ENCODE results near the gene KIAA0408.

KIAA0408 gene

DNA sequence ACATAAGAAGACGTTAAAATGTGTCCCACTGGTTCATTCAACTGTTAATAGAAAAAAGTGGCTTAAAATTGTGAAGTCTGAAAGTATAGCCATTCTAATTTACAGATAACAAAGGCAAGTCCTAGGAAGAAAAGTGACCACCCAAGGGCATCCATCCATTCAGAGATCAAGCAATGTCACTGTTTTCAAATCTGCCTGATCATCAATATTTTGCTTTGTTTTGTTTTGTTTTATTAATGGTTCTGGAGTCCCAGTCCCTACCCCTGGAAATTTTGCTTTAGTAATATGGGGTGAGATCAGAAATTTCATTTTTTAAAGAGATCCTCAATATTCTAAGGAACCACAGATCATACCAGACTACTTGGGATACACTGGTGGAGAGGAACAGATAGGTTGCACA lies 17.3 kb downstream of the KIAA0408 start:
- no peaks in the 10 kb centered on the region for H3K9me3 ChIP-seq (replicated peaks; ENCODE audit: insufficient read depth, low read length)
- TF ChIP-seq EZH2phosphoT487 (IDR thresholded peaks at IDR 0.05; ENCODE audit: low read length) (no peak), EZH2 (optimal IDR thresholded peaks at IDR 0.05; ENCODE audit: low read depth, low read length) (no peak)
- TF ChIP-seq, protein P1, sequence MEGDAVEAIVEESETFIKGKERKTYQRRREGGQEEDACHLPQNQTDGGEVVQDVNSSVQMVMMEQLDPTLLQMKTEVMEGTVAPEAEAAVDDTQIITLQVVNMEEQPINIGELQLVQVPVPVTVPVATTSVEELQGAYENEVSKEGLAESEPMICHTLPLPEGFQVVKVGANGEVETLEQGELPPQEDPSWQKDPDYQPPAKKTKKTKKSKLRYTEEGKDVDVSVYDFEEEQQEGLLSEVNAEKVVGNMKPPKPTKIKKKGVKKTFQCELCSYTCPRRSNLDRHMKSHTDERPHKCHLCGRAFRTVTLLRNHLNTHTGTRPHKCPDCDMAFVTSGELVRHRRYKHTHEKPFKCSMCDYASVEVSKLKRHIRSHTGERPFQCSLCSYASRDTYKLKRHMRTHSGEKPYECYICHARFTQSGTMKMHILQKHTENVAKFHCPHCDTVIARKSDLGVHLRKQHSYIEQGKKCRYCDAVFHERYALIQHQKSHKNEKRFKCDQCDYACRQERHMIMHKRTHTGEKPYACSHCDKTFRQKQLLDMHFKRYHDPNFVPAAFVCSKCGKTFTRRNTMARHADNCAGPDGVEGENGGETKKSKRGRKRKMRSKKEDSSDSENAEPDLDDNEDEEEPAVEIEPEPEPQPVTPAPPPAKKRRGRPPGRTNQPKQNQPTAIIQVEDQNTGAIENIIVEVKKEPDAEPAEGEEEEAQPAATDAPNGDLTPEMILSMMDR (IDR thresholded peaks at IDR 0.05; ENCODE audit: low read length), result no peak
- H3K4me2 ChIP-seq (ENCODE audit: low read depth, low read length), result no peak overlapping the region
- H3K36me3 ChIP-seq (replicated peaks; ENCODE audit: insufficient read depth, low read length), result no peaks in the 10 kb centered on the region
- no peaks in the 10 kb centered on the region for H4K20me1 ChIP-seq (ENCODE audit: insufficient read depth, low read length)
- H3K27me3 ChIP-seq (replicated peaks; ENCODE audit: insufficient read depth, low read length), result no peaks in the 10 kb centered on the region
- no peaks in the 10 kb centered on the region for H3F3A ChIP-seq (ENCODE audit: insufficient read depth, low read length)
- H3K9ac ChIP-seq (ENCODE audit: low read length), result no peak overlapping the region
- no peaks in the 10 kb centered on the region for H3K79me2 ChIP-seq (ENCODE audit: low read length)
- no peak overlapping the region for H3K27ac ChIP-seq (ENCODE audit: low read length)
- no peaks in the 10 kb centered on the region for H3K4me1 ChIP-seq (ENCODE audit: low read length)
- no peak for DNase-seq
- no peak overlapping the region for H3K4me3 ChIP-seq (ENCODE audit: low read length)
- no peak overlapping the region for H2AFZ ChIP-seq (ENCODE audit: low read length)
- no peaks in the 10 kb centered on the region for H3K9me2 ChIP-seq (replicated peaks; ENCODE audit: insufficient read depth, low read length)

DNA sequence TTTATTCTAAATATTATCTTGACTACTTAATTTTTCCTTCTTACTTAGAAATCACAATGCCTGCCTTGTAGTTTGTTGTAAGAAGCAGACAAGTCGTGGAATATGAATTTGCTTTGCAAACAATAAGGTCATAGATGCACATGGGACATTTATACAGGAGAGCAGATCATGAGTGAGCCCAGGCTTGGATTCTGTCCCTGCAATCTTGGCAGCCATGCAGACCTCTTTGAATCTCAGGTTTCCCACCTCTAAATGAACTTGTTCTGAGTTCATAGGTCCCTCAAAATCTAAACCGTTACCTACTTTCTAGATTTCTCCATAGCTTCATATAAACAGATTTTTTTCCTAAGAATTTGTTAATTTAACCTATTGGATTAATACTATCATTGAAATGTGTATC lies 19.5 kb downstream of the KIAA0408 start:
- TF ChIP-seq EZH2phosphoT487 (IDR thresholded peaks at IDR 0.05; ENCODE audit: low read length) (no peak), EZH2 (optimal IDR thresholded peaks at IDR 0.05; ENCODE audit: low read depth, low read length) (no peak)
- TF ChIP-seq, protein P1 (IDR thresholded peaks at IDR 0.05; ENCODE audit: low read length), result no peak
- Histone ChIP-seq H3K36me3 (replicated peaks; ENCODE audit: insufficient read depth, low read length) (no peaks in the 10 kb centered on the region), H4K20me1 (ENCODE audit: insufficient read depth, low read length) (no peaks in the 10 kb centered on the region), H3K27me3 (replicated peaks; ENCODE audit: insufficient read depth, low read length) (no peaks in the 10 kb centered on the region), H3K9ac (ENCODE audit: low read length) (no peak overlapping the region), H3K79me2 (ENCODE audit: low read length) (no peaks in the 10 kb centered on the region), H3K27ac (ENCODE audit: low read length) (no peak overlapping the region), H3K4me1 (ENCODE audit: low read length) (no peaks in the 10 kb centered on the region), H3K9me2 (replicated peaks; ENCODE audit: insufficient read depth, low read length) (no peaks in the 10 kb centered on the region), H3K4me3 (ENCODE audit: low read length) (no peak overlapping the region), H2AFZ (ENCODE audit: low read length) (no peak overlapping the region), H3F3A (ENCODE audit: insufficient read depth, low read length) (no peaks in the 10 kb centered on the region), H3K4me2 (ENCODE audit: low read depth, low read length) (no peak overlapping the region), H3K9me3 (replicated peaks; ENCODE audit: insufficient read depth, low read length) (no peaks in the 10 kb centered on the region)
- no peak for DNase-seq

DNA sequence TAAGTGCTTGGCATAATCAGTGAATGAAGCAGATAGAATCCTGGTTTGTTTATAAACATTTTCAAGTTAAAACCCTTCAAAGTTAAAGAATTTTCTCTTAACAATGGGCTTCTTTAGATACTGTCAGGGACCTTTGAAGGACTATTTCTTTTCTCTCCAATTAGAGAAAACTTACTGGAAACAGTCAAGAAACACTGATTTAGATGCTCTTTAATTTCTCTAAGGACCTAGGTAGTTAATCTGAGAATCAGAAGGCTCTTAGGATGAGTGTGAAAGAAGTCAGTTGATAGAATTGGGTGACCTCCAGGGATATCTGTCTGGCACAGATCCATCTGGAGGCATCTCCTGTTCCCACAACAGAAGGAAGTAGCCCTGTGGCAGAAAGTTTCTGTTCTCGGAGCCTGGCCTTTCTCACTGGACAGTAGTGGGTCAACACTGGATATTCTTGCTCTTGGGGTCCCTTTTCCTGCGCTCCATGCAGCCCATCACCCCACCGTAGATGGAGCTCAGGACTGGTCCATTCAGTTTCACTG lies 22.5 kb downstream of the KIAA0408 start:
- H3K27me3 ChIP-seq (replicated peaks; ENCODE audit: insufficient read depth, low read length), result no peaks in the 10 kb centered on the region
- no peak for TF ChIP-seq EZH2phosphoT487 (IDR thresholded peaks at IDR 0.05; ENCODE audit: low read length)
- DNase-seq, result no peak
- H3K9ac ChIP-seq (ENCODE audit: low read length), result no peak overlapping the region
- H2AFZ ChIP-seq (ENCODE audit: low read length), result no peak overlapping the region
- no peaks in the 10 kb centered on the region for H3F3A ChIP-seq (ENCODE audit: insufficient read depth, low read length)
- no peak overlapping the region for H3K4me3 ChIP-seq (ENCODE audit: low read length)
- no peaks in the 10 kb centered on the region for H3K9me3 ChIP-seq (replicated peaks; ENCODE audit: insufficient read depth, low read length)
- H3K4me1 ChIP-seq (ENCODE audit: low read length), result no peaks in the 10 kb centered on the region
- H3K4me2 ChIP-seq (ENCODE audit: low read depth, low read length), result no peak overlapping the region
- no peaks in the 10 kb centered on the region for H3K9me2 ChIP-seq (replicated peaks; ENCODE audit: insufficient read depth, low read length)
- no peak overlapping the region for H3K27ac ChIP-seq (ENCODE audit: low read length)
- H4K20me1 ChIP-seq (ENCODE audit: insufficient read depth, low read length), result no peaks in the 10 kb centered on the region
- H3K79me2 ChIP-seq (ENCODE audit: low read length), result no peaks in the 10 kb centered on the region
- H3K36me3 ChIP-seq (replicated peaks; ENCODE audit: insufficient read depth, low read length), result no peaks in the 10 kb centered on the region

DNA sequence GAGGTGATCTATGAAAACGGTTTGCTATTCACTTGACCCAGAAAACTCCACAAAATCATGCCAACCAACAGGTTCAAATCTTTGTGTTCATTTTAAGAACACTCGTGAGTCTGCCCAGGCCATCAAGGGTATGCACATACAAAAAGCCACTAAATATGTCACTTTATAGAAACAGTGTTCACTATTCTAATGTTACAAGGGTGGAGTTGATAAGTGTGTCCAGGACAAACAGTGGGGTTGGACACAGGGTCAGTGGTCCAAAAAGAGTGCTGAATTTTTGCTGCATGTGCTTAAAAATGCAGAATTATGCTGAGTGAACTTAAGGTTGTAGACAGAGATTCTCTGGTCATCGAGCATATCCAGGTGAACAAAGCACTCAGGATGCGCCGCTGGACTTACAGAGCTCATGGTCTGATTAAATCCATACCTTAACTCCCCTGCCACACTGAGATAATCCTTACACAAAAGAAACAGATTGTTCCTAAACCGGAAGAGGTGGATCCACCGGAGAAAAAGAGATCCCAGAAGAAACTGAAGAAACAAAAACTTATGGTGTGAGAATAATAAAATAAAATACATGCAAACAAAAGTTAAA lies 23.5 kb downstream of the KIAA0408 start:
- no peaks in the 10 kb centered on the region for H3K9me3 ChIP-seq (replicated peaks; ENCODE audit: insufficient read depth, low read length)
- no peak overlapping the region for H3K4me2 ChIP-seq (ENCODE audit: low read depth, low read length)
- H3K9ac ChIP-seq (ENCODE audit: low read length), result no peak overlapping the region
- H4K20me1 ChIP-seq (ENCODE audit: insufficient read depth, low read length), result no peaks in the 10 kb centered on the region
- no peaks in the 10 kb centered on the region for H3K79me2 ChIP-seq (ENCODE audit: low read length)
- H3F3A ChIP-seq (ENCODE audit: insufficient read depth, low read length), result no peaks in the 10 kb centered on the region
- no peaks in the 10 kb centered on the region for H3K9me2 ChIP-seq (replicated peaks; ENCODE audit: insufficient read depth, low read length)
- no peak overlapping the region for H2AFZ ChIP-seq (ENCODE audit: low read length)
- no peaks in the 10 kb centered on the region for H3K36me3 ChIP-seq (replicated peaks; ENCODE audit: insufficient read depth, low read length)
- no peaks in the 10 kb centered on the region for H3K27me3 ChIP-seq (replicated peaks; ENCODE audit: insufficient read depth, low read length)
- H3K4me1 ChIP-seq (ENCODE audit: low read length), result no peaks in the 10 kb centered on the region
- DNase-seq, result no peak
- no peak overlapping the region for H3K27ac ChIP-seq (ENCODE audit: low read length)
- TF ChIP-seq, protein P1 (IDR thresholded peaks at IDR 0.05; ENCODE audit: low read length), result no peak
- TF ChIP-seq EZH2phosphoT487 (IDR thresholded peaks at IDR 0.05; ENCODE audit: low read length) (no peak), EZH2 (optimal IDR thresholded peaks at IDR 0.05; ENCODE audit: low read depth, low read length) (no peak)
- H3K4me3 ChIP-seq (ENCODE audit: low read length), result no peak overlapping the region

Data from MM.1S (cell line).